Measurements from ENCODE around the gene SLC26A9.
"Not testable (repeated sequence)": the region's sequence is repeated elsewhere in the genome, so short reads cannot be mapped to it uniquely, and the experiment has no call there.

DNA sequence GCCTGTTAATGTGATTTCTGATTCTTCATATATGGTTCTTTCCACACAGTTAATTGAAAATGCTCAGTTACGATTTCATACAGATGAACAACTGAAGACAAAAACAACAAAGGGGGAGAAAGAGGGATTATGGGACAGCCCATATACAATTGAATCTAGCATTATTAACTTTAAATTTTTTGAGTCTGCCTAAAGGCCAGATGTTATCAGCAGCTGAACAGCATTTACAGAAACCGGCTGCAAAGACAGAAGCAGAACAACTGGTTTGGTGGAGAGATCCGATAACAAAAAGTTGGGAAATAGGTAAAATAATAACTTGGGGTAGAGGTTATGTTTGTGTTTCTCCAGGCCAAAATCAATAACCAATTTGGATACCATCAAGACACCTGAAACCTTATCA is 49.1 kb downstream of the SLC26A9 start:
- TF ChIP-seq, protein P1, sequence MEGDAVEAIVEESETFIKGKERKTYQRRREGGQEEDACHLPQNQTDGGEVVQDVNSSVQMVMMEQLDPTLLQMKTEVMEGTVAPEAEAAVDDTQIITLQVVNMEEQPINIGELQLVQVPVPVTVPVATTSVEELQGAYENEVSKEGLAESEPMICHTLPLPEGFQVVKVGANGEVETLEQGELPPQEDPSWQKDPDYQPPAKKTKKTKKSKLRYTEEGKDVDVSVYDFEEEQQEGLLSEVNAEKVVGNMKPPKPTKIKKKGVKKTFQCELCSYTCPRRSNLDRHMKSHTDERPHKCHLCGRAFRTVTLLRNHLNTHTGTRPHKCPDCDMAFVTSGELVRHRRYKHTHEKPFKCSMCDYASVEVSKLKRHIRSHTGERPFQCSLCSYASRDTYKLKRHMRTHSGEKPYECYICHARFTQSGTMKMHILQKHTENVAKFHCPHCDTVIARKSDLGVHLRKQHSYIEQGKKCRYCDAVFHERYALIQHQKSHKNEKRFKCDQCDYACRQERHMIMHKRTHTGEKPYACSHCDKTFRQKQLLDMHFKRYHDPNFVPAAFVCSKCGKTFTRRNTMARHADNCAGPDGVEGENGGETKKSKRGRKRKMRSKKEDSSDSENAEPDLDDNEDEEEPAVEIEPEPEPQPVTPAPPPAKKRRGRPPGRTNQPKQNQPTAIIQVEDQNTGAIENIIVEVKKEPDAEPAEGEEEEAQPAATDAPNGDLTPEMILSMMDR (IDR thresholded peaks at IDR 0.05; ENCODE audit: borderline replicate concordance, extremely low read depth, low read length, poor library complexity, severe bottlenecking) = not testable (repeated sequence)
- TF ChIP-seq EZH2 (IDR thresholded peaks at IDR 0.05; ENCODE audit: borderline replicate concordance, low read depth, low read length, severe bottlenecking) = not testable (repeated sequence)

All from DND-41 (cell line).